Measurements from ENCODE around the gene GPC1.

Gene GPC1

GRCh38 chr2:240392948-240393830 is 42.3 kb upstream of the GPC1 start:
- no peak overlapping the region for H3K27ac ChIP-seq
- H3K4me3 ChIP-seq (ENCODE audit: low read depth, low read length): no peak overlapping the region
- in situ Hi-C loops (cut with HindIII; ENCODE audit: low pct_ligation_motif_present, low sequenced_read_pairs): no loop called here
- DNase-seq: no peak
- no peaks in the 10 kb centered on the region for H3K36me3 ChIP-seq (replicated peaks)
- no peak for TF ChIP-seq CTCF (IDR thresholded peaks at IDR 0.05; ENCODE audit: low read depth, low read length, missing control alignments)
- H3K27me3 ChIP-seq (replicated peaks): no peaks in the 10 kb centered on the region

- Histone ChIP-seq H3K27me3 (replicated peaks) (no peaks in the 10 kb centered on the region), H3K36me3 (replicated peaks) (no peaks in the 10 kb centered on the region), H3K27ac (no peak overlapping the region), H3K4me3 (ENCODE audit: low read depth, low read length) (no peak overlapping the region)
- in situ Hi-C loops (cut with HindIII; ENCODE audit: low pct_ligation_motif_present, low sequenced_read_pairs): no loop called here
- peak; percentile 70 for DNase-seq
- TF ChIP-seq CTCF (IDR thresholded peaks at IDR 0.05; ENCODE audit: low read depth, low read length, missing control alignments): no peak
Measured at GRCh38 chr2:240393831-240394410, 41.5 kb upstream of the GPC1 start.

GRCh38 chr2:240394549-240394948 is 40.9 kb upstream of the GPC1 start:
- in situ Hi-C loops (cut with HindIII; ENCODE audit: low pct_ligation_motif_present, low sequenced_read_pairs): no loop called here
- TF ChIP-seq CTCF (IDR thresholded peaks at IDR 0.05; ENCODE audit: low read depth, low read length, missing control alignments): no peak
- H3K27me3 ChIP-seq (replicated peaks): no peaks in the 10 kb centered on the region
- H3K4me3 ChIP-seq (ENCODE audit: low read depth, low read length): no peak overlapping the region
- no peak for DNase-seq
- no peaks in the 10 kb centered on the region for H3K36me3 ChIP-seq (replicated peaks)
- no peak overlapping the region for H3K27ac ChIP-seq

GRCh38 chr2:240395448-240395847 is 40.0 kb upstream of the GPC1 start:
- no peak for TF ChIP-seq CTCF (IDR thresholded peaks at IDR 0.05; ENCODE audit: low read depth, low read length, missing control alignments)
- Histone ChIP-seq H3K27ac (no peak overlapping the region), H3K27me3 (replicated peaks) (no peaks in the 10 kb centered on the region), H3K36me3 (replicated peaks) (no peaks in the 10 kb centered on the region), H3K4me3 (ENCODE audit: low read depth, low read length) (no peak overlapping the region)
- no peak for DNase-seq
- in situ Hi-C loops (cut with HindIII; ENCODE audit: low pct_ligation_motif_present, low sequenced_read_pairs): no loop called here

- Histone ChIP-seq H3K27ac (no peak overlapping the region), H3K36me3 (replicated peaks) (no peaks in the 10 kb centered on the region), H3K27me3 (replicated peaks) (no peaks in the 10 kb centered on the region), H3K4me3 (ENCODE audit: low read depth, low read length) (no peak overlapping the region)
- no peak for DNase-seq
- in situ Hi-C loops (cut with HindIII; ENCODE audit: low pct_ligation_motif_present, low sequenced_read_pairs): no loop called here
- TF ChIP-seq CTCF (IDR thresholded peaks at IDR 0.05; ENCODE audit: low read depth, low read length, missing control alignments): no peak
Measured at GRCh38 chr2:240395896-240396622, 39.4 kb upstream of the GPC1 start.

Data from brain microvascular endothelial cell (primary cell).